Neutrophil (primary cell): Measurements from ENCODE around the gene MYBPHL.

ENCODE experiments used
- H3K27ac ChIP-seq: fragments of 200-600 bp; sonication (generic); 2 replicates; pipeline ENCODE4 v1.5.1; 2016; ENCODE audit warnings: mild to moderate bottlenecking, moderate library complexity
- H3K27me3 ChIP-seq: fragments of 200-600 bp; sonication (generic); 2 replicates; pipeline ENCODE4 v1.6.0; 2016; ENCODE audit warnings: mild to moderate bottlenecking
- H3K36me3 ChIP-seq: fragments of 200-600 bp; sonication (generic); 2 replicates; pipeline ENCODE4 v1.5.1; 2017
- H3K4me1 ChIP-seq, 2 experiments: fragments of 200-600 bp in 1 of 2; sonication (generic) in 1 of 2; 1 replicate in 1 of 2; 2 replicates in 1 of 2; pipeline versions ENCODE4 v1.5.1 to v1.6.1; 2013 to 2016; ENCODE audit warnings: low read depth in 1 of 2, low read length in 1 of 2, mild to moderate bottlenecking in 1 of 2, moderate library complexity in 1 of 2; ENCODE audit not compliant: control insufficient read depth in 1 of 2, insufficient read depth in 1 of 2
- H3K4me3 ChIP-seq, 2 experiments: fragments of 200-600 bp in 1 of 2; sonication (generic) in 1 of 2; 1 replicate in 1 of 2; 2 replicates in 1 of 2; pipeline ENCODE4 v1.5.1; 2013 to 2016; ENCODE audit warnings: low read depth in 1 of 2, low read length in 1 of 2, mild to moderate bottlenecking in 1 of 2, moderate library complexity in 1 of 2
- H3K9me3 ChIP-seq: fragments of 200-600 bp; sonication (generic); 2 replicates; pipeline ENCODE4 v1.5.1; 2016
- TF ChIP-seq, protein P1 (sequence below): fragments of 200-600 bp; sonication (generic); IDR thresholded peaks from 2 replicates; pipeline ENCODE4 v1.5.1; 2016; ENCODE audit warnings: antibody characterized with exemption

MYBPHL gene

DNA sequence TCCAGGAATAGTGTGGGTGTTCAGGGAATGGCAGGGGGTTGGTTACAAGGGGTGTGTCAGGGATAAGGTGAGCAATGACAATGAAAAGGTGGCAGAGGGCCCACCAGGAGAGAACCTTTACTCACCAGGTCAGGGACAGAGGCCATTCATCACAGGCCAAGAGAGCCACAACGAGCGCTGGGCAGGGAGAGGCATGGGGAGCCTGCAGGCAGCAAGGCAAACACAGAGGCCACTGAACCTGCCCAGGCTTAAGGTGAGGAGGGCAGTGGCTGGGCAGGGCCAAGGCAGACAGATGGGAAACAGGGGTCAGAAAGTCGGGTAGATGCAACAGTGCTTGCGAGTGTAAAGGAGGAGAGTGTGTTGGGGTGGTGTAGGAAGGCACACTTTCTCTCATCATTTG, 28.3 kb upstream of the MYBPHL start:
- peaks cover 86% of the 10 kb centered on the region for H3K36me3 ChIP-seq

DNA sequence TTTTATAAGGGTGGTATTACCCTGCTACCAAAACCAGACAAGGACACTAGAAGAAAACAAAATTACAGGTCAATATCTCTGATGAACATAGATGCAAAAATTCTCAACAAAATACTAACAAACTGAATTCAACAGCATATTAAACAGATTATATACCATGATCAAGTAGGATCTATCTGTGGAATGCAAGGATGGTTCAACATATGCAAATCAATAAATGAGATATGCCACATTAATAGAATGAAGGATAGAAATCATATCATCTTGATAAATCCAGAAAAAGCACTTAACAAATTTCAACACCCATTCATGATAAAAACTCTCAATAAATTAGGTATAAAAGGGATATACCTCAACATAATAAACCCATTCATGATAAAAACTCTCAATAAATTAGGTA, 24.3 kb upstream of the MYBPHL start:
- TF ChIP-seq, protein P1, sequence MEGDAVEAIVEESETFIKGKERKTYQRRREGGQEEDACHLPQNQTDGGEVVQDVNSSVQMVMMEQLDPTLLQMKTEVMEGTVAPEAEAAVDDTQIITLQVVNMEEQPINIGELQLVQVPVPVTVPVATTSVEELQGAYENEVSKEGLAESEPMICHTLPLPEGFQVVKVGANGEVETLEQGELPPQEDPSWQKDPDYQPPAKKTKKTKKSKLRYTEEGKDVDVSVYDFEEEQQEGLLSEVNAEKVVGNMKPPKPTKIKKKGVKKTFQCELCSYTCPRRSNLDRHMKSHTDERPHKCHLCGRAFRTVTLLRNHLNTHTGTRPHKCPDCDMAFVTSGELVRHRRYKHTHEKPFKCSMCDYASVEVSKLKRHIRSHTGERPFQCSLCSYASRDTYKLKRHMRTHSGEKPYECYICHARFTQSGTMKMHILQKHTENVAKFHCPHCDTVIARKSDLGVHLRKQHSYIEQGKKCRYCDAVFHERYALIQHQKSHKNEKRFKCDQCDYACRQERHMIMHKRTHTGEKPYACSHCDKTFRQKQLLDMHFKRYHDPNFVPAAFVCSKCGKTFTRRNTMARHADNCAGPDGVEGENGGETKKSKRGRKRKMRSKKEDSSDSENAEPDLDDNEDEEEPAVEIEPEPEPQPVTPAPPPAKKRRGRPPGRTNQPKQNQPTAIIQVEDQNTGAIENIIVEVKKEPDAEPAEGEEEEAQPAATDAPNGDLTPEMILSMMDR, result no peak
- Histone ChIP-seq H3K9me3 (peaks cover 5% of the 10 kb centered on the region), H3K36me3 (peaks cover 84% of the 10 kb centered on the region), H3K4me1 (no peaks in the 10 kb centered on the region), H3K4me3 (no peak overlapping the region), H3K27me3 (no peaks in the 10 kb centered on the region), H3K27ac (no peak overlapping the region)

More for the DNA sequence above, 28.3 kb upstream of the MYBPHL start:
- Histone ChIP-seq H3K9me3 (peaks cover 5% of the 10 kb centered on the region), H3K27ac (no peak overlapping the region), H3K27me3 (no peaks in the 10 kb centered on the region), H3K4me3 (no peak overlapping the region), H3K4me1 (peaks cover 0 to under 1% of the 10 kb centered on the region in 2 experiments)
- TF ChIP-seq, protein P1, result no peak

DNA sequence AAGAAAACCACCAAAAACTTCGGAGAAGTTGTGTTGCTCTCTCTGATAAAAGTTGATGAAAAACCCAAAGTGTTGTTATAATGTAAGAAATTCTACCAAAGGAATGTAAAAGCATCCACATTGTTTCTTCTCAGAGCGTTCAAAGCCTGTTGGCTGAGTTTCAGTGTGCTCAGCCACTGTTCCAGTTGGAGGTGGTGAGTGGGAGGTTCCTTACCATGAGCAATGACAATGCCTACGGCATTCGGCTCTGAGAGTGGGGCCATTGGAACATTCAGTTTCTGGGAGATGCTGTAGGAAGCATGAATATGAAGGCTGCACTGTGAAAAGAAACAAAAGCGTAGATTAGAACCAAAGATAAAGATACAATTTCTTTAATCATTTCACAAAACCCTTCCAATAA, 20.5 kb upstream of the MYBPHL start:
- Histone ChIP-seq H3K27me3 (no peaks in the 10 kb centered on the region), H3K27ac (no peak overlapping the region), H3K4me3 (no peak overlapping the region), H3K4me1 (no peaks in the 10 kb centered on the region), H3K9me3 (peaks cover 5% of the 10 kb centered on the region), H3K36me3 (peaks cover 87% of the 10 kb centered on the region)
- TF ChIP-seq, protein P1, result no peak

DNA sequence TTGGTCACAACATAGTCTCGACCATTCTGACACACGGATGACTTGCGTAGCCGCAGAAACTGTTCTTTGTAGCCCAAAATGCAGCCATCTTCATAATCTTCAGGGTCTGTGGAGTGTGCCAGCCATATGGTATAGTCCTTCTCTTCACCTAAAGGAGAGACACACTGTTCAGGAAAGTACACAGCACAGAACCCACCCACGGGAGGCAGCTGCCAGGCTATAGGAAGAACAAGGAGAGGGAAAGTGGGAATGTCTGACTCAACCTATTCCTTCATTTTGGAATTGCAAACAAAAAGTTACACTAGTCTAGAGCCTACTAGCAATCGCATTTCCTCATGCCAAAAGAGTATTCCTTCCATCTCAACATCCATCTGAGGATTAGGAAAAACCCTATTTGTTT, 16.2 kb upstream of the MYBPHL start:
- no peaks in the 10 kb centered on the region for H3K4me1 ChIP-seq
- H3K27ac ChIP-seq, result no peak overlapping the region
- no peak overlapping the region for H3K4me3 ChIP-seq
- TF ChIP-seq, protein P1, result no peak
- H3K9me3 ChIP-seq, result no peaks in the 10 kb centered on the region
- H3K36me3 ChIP-seq, result peaks cover 98% of the 10 kb centered on the region
- no peaks in the 10 kb centered on the region for H3K27me3 ChIP-seq

DNA sequence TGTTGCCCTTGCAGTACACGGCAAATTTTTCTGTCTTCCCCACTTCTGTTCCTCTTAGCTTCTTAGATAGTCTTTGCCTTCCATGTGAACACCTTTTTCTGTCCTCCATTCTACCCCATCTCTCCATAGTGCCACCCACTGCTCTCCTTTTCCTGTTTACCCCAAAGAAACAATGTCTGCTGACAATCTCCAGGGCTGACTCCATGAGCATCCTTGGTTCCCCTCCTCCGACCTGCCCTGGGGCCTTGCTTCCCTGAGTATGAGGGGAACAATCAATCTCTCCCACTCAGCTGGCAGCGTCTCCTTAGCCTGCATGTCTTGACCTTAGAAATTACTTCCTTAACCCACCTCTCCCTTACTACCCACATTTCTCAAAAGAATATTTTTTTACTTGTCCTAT, 12.3 kb upstream of the MYBPHL start:
- Histone ChIP-seq H3K27me3 (no peaks in the 10 kb centered on the region), H3K27ac (no peak overlapping the region), H3K9me3 (no peaks in the 10 kb centered on the region), H3K4me3 (no peak overlapping the region), H3K4me1 (no peaks in the 10 kb centered on the region), H3K36me3 (peaks cover 100% of the 10 kb centered on the region)
- TF ChIP-seq, protein P1, result no peak

DNA sequence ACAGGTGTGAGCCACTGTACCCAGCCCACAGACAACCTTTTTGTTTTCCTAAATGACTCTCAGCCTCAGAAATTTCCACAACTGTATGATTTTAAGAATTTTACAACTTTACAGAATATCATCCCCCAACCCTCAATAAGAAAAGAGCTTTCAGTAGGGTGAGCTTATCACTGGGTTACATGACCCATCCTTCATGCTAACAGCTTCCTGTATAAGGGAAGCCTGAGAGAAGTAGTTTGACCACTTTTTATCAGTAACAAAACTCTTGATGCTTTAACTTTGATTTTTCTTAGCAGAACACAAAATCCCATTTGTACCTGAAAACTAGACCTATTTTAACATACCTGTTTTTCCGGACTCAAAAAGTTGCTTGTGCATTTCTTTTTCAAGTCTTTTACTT, 9.7 kb upstream of the MYBPHL start:
- Histone ChIP-seq H3K27me3 (no peaks in the 10 kb centered on the region), H3K9me3 (no peaks in the 10 kb centered on the region), H3K4me3 (no peak overlapping the region), H3K4me1 (no peaks in the 10 kb centered on the region), H3K27ac (no peak overlapping the region), H3K36me3 (peaks cover 98% of the 10 kb centered on the region)
- TF ChIP-seq, protein P1, result no peak
